ENCODE results near the gene CXCR6.

CXCR6 gene

GRCh38 chr3:45932112-45932511 lies 11.2 kb upstream of the CXCR6 start:
- no peak overlapping the region for H3K4me3 ChIP-seq (ENCODE audit: low read length)
- no peaks in the 10 kb centered on the region for H3K27me3 ChIP-seq (ENCODE audit: insufficient read depth, low read length)
- H3K36me3 ChIP-seq (ENCODE audit: insufficient read depth, low read length): peaks cover 66% of the 10 kb centered on the region
- H2AFZ ChIP-seq (ENCODE audit: low read depth, low read length): no peak overlapping the region
- no peaks in the 10 kb centered on the region for H3K4me1 ChIP-seq (ENCODE audit: insufficient read depth, low read length)
- H3K9me3 ChIP-seq (ENCODE audit: low read length): peaks cover 5% of the 10 kb centered on the region

DNA sequence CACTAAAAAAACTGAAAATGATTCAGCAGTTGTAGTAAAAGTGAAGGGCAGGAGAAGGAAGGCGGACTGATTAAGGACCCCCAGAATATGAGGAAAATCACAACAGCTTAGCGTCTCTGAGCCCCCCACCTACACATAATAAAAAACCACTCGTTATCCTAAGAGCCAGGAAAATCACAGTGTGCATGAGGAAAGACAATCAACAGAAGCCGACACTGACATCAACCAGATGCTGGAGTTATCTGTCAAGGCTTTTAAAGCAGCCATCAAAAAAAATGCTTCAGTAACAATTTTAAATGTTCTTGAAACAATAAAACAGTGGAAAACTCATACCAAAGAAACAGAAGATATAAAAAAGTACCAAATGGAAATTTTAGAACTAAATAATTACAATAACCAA lies 9.7 kb upstream of the CXCR6 start:
- Histone ChIP-seq H3K4me1 (ENCODE audit: insufficient read depth, low read length) (no peaks in the 10 kb centered on the region), H3K9me3 (ENCODE audit: low read length) (peaks cover 5% of the 10 kb centered on the region), H3K27me3 (ENCODE audit: insufficient read depth, low read length) (no peaks in the 10 kb centered on the region), H3K4me3 (ENCODE audit: low read length) (no peak overlapping the region), H2AFZ (ENCODE audit: low read depth, low read length) (no peak overlapping the region), H3K36me3 (ENCODE audit: insufficient read depth, low read length) (peaks cover 54% of the 10 kb centered on the region)

DNA sequence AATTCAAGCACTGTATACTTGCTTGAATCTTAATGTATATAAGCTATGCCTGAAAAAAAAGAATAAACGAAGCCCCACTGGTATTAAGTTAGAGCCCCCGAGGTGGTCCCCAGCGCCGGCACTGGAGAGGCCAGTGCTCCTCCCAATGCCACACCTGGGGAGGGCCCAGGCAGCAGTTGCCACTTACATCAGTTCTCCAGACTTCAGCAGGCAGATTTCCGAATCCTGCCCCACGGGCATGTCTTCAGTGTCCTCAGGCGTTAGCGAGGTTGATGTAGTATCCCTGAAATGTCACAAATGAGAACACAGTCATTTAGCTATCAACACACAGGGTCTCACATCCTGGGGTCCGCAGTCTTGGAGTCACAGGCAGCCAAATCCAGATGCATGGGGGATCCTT lies 7.0 kb upstream of the CXCR6 start:
- Histone ChIP-seq H3K4me1 (ENCODE audit: insufficient read depth, low read length) (no peaks in the 10 kb centered on the region), H3K4me3 (ENCODE audit: low read length) (no peak overlapping the region), H3K36me3 (ENCODE audit: insufficient read depth, low read length) (peaks cover 35% of the 10 kb centered on the region), H2AFZ (ENCODE audit: low read depth, low read length) (no peak overlapping the region), H3K27me3 (ENCODE audit: insufficient read depth, low read length) (no peaks in the 10 kb centered on the region), H3K9me3 (ENCODE audit: low read length) (peaks cover 5% of the 10 kb centered on the region)

GRCh38 chr3:45937206-45938042 lies 5.8 kb upstream of the CXCR6 start:
- peaks cover 5% of the 10 kb centered on the region for H3K9me3 ChIP-seq (ENCODE audit: low read length)
- no peaks in the 10 kb centered on the region for H3K27me3 ChIP-seq (ENCODE audit: insufficient read depth, low read length)
- peaks cover 27% of the 10 kb centered on the region for H3K36me3 ChIP-seq (ENCODE audit: insufficient read depth, low read length)
- H3K4me3 ChIP-seq (ENCODE audit: low read length): no peak overlapping the region
- no peak overlapping the region for H2AFZ ChIP-seq (ENCODE audit: low read depth, low read length)
- H3K4me1 ChIP-seq (ENCODE audit: insufficient read depth, low read length): no peaks in the 10 kb centered on the region

DNA sequence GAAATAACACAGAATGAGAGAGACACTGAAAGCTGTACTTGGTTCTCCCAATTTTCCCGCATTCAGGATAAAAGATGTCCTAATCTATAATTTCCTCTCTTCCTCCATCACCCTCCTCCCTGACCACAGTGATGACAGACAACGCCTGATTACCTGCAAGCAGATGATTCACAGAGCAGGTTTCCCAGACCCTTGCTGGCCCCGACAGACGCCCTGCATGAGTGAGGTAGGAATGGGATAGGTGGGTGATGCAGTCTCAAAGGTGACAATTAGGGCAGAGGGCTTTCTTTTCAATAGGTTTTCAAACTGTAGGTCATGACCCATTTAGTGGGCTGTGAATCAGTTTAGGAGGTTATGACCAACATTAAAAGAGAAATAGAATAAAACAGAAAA lies 5.2 kb upstream of the CXCR6 start:
- H3K4me1 ChIP-seq (ENCODE audit: insufficient read depth, low read length): no peaks in the 10 kb centered on the region
- H3K27me3 ChIP-seq (ENCODE audit: insufficient read depth, low read length): no peaks in the 10 kb centered on the region
- peaks cover 5% of the 10 kb centered on the region for H3K9me3 ChIP-seq (ENCODE audit: low read length)
- peaks cover 26% of the 10 kb centered on the region for H3K36me3 ChIP-seq (ENCODE audit: insufficient read depth, low read length)
- H2AFZ ChIP-seq (ENCODE audit: low read depth, low read length): no peak overlapping the region
- no peak overlapping the region for H3K4me3 ChIP-seq (ENCODE audit: low read length)

GRCh38 chr3:45938864-45939263 lies 4.4 kb upstream of the CXCR6 start:
- H3K9me3 ChIP-seq (ENCODE audit: low read length): peaks cover 5% of the 10 kb centered on the region
- H3K4me1 ChIP-seq (ENCODE audit: insufficient read depth, low read length): no peaks in the 10 kb centered on the region
- H3K36me3 ChIP-seq (ENCODE audit: insufficient read depth, low read length): peaks cover 22% of the 10 kb centered on the region
- H3K27me3 ChIP-seq (ENCODE audit: insufficient read depth, low read length): no peaks in the 10 kb centered on the region
- no peak overlapping the region for H3K4me3 ChIP-seq (ENCODE audit: low read length)
- H2AFZ ChIP-seq (ENCODE audit: low read depth, low read length): no peak overlapping the region

DNA sequence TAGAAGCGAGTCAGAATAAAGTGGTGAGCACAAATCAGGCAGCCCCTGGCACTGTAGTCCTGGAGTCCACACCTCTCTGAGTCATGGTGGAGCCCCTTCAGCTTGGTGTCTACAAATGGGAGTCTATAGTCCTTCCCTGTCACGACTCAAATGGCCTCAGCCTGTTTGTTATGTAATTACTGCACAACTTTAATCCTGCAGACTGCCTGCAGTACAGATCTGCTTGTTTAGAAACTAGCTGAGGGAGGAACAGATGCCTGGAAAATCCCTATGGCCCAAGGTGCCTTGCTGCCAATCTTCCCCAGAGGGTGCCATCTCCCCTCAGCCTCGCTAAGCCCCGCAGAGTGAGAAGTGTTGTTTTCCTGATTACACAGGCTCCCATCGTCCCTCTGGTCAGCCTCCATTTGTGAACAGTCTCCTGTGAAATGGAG lies 3.9 kb upstream of the CXCR6 start:
- H3K9me3 ChIP-seq (ENCODE audit: low read length): peaks cover 5% of the 10 kb centered on the region
- no peaks in the 10 kb centered on the region for H3K27me3 ChIP-seq (ENCODE audit: insufficient read depth, low read length)
- no peak overlapping the region for H2AFZ ChIP-seq (ENCODE audit: low read depth, low read length)
- H3K4me1 ChIP-seq (ENCODE audit: insufficient read depth, low read length): no peaks in the 10 kb centered on the region
- no peak overlapping the region for H3K4me3 ChIP-seq (ENCODE audit: low read length)
- peaks cover 21% of the 10 kb centered on the region for H3K36me3 ChIP-seq (ENCODE audit: insufficient read depth, low read length)

- Histone ChIP-seq H3K9me3 (ENCODE audit: low read length) (no peaks in the 10 kb centered on the region), H2AFZ (ENCODE audit: low read depth, low read length) (no peak overlapping the region), H3K27me3 (ENCODE audit: insufficient read depth, low read length) (no peaks in the 10 kb centered on the region), H3K4me1 (ENCODE audit: insufficient read depth, low read length) (no peaks in the 10 kb centered on the region), H3K36me3 (ENCODE audit: insufficient read depth, low read length) (peaks cover 14% of the 10 kb centered on the region), H3K4me3 (ENCODE audit: low read length) (no peak overlapping the region)
Observed at GRCh38 chr3:45940004-45940780, 3.1 kb upstream of the CXCR6 start.

GRCh38 chr3:45940781-45941365 lies 2.4 kb upstream of the CXCR6 start:
- no peak overlapping the region for H3K4me3 ChIP-seq (ENCODE audit: low read length)
- H3K27me3 ChIP-seq (ENCODE audit: insufficient read depth, low read length): no peaks in the 10 kb centered on the region
- H3K36me3 ChIP-seq (ENCODE audit: insufficient read depth, low read length): peaks cover 9% of the 10 kb centered on the region
- H2AFZ ChIP-seq (ENCODE audit: low read depth, low read length): no peak overlapping the region
- H3K4me1 ChIP-seq (ENCODE audit: insufficient read depth, low read length): no peaks in the 10 kb centered on the region
- H3K9me3 ChIP-seq (ENCODE audit: low read length): no peaks in the 10 kb centered on the region

GRCh38 chr3:45942051-45942825 lies 1.0 kb upstream of the CXCR6 start:
- H3K4me3 ChIP-seq (ENCODE audit: low read length): no peak overlapping the region
- no peaks in the 10 kb centered on the region for H3K27me3 ChIP-seq (ENCODE audit: insufficient read depth, low read length)
- H3K9me3 ChIP-seq (ENCODE audit: low read length): no peaks in the 10 kb centered on the region
- H3K4me1 ChIP-seq (ENCODE audit: insufficient read depth, low read length): no peaks in the 10 kb centered on the region
- H3K36me3 ChIP-seq (ENCODE audit: insufficient read depth, low read length): peaks cover 11% of the 10 kb centered on the region
- H2AFZ ChIP-seq (ENCODE audit: low read depth, low read length): no peak overlapping the region

DNA sequence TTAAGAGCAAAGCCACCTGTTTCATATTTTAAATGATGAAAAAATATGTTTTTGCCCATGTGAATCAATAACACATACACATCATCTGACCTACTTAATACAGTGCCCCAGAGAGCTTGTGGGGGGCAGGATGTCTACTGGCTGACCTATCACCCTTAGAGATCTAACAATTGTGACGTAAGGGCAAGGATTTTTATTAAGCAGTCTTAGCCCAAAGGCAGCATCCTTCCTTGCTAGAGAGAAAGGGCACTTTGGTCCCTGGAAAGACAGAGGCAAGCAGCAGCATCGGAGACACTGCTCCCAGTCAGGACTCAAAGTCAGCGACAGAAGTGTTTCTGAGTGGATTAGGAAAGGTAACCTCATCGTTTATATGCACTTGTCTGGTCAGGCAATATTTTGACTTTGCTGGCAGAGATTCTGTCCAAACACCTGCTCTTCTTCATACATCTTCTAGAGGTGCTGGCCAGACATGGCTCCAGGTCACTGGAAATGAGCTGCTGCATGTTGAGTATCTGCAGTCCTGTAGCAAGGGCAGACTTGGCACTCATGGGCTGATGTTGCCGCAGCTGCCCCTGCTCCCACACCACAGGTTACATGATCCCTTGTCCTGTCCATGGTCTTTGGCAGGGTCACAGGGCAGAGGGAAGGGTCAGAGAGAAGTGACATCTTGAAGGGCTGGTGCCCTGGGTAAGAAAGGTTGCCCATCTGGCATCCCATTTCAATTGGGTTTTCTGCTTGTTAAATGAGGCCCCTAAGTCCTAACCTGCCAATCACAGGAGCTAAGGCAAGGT lies 1.8 kb downstream of the CXCR6 start:
- no peaks in the 10 kb centered on the region for H3K27me3 ChIP-seq (ENCODE audit: insufficient read depth, low read length)
- no peaks in the 10 kb centered on the region for H3K4me1 ChIP-seq (ENCODE audit: insufficient read depth, low read length)
- H2AFZ ChIP-seq (ENCODE audit: low read depth, low read length): no peak overlapping the region
- H3K9me3 ChIP-seq (ENCODE audit: low read length): no peaks in the 10 kb centered on the region
- H3K36me3 ChIP-seq (ENCODE audit: insufficient read depth, low read length): peaks cover 37% of the 10 kb centered on the region
- no peak overlapping the region for H3K4me3 ChIP-seq (ENCODE audit: low read length)

GRCh38 chr3:45946307-45946706 lies 3.0 kb downstream of the CXCR6 start:
- Histone ChIP-seq H3K4me1 (ENCODE audit: insufficient read depth, low read length) (no peaks in the 10 kb centered on the region), H3K36me3 (ENCODE audit: insufficient read depth, low read length) (peaks cover 49% of the 10 kb centered on the region), H3K27me3 (ENCODE audit: insufficient read depth, low read length) (no peaks in the 10 kb centered on the region), H3K9me3 (ENCODE audit: low read length) (no peaks in the 10 kb centered on the region), H2AFZ (ENCODE audit: low read depth, low read length) (no peak overlapping the region), H3K4me3 (ENCODE audit: low read length) (no peak overlapping the region)
